Vagina (tissue), 2 donors: ENCODE results near the gene RFTN1.

ENCODE experiments used
- CTCF ChIP-seq, 3 experiments: fragments of 450-650 bp in 2 of 3; fragments of 200-600 bp in 1 of 3; sonication (generic) in 1 of 3; IDR thresholded peaks; one replicate each; pipeline ENCODE4 v1.5.1; 2017 to 2019; ENCODE audit warnings: antibody characterized with exemption in 3 of 3, mild to moderate bottlenecking in 2 of 3, moderate library complexity in 2 of 3
- POLR2A ChIP-seq, 2 donors: fragments of 450-650 bp; IDR thresholded peaks; one replicate each; pipeline ENCODE4 v1.6.1; 2017; ENCODE audit warnings: antibody characterized with exemption in 2 of 2, mild to moderate bottlenecking in 2 of 2, moderate library complexity in 2 of 2
- POLR2AphosphoS5 ChIP-seq, 2 donors: sonication (generic); formaldehyde crosslinking; IDR thresholded peaks; one replicate each; pipeline ENCODE4 v1.9.0; 2017; ENCODE audit warnings: antibody characterized with exemption in 2 of 2, mild to moderate bottlenecking in 2 of 2, low read depth in 1 of 2; ENCODE audit not compliant: insufficient read depth in 1 of 2

- no peak for TF ChIP-seq POLR2A (IDR thresholded peaks at IDR 0.05)
- TF ChIP-seq CTCF (IDR thresholded peaks at IDR 0.05): no peak
- TF ChIP-seq POLR2AphosphoS5 (IDR thresholded peaks at IDR 0.05; ENCODE audit: insufficient read depth in 1 of 2, low read depth in 1 of 2): no peak
Observed at GRCh38 chr3:16476636-16477035, 36.9 kb downstream of the RFTN1 start.
